GM12891 (cell line): Measurements from ENCODE around the gene CCDC102B.
"Not testable (repeated sequence)": the region's sequence is repeated elsewhere in the genome, so short reads cannot be mapped to it uniquely, and the experiment has no call there.

Experiments used
- DNase-seq: peaks from one replicate; pipeline ENCODE4 v3.0.0; 2011; ENCODE audit warnings: low spot score; ENCODE audit not compliant: insufficient read length
- FAIRE-seq: peaks from 2 replicates; lab custom pipeline; 2011; peaks lifted over from hg19 to GRCh38; lab: Jason Lieb, UNC
- PAX5 ChIP-seq: IDR thresholded peaks from 2 replicates; pipeline ENCODE4 v1.6.1; 2011; ENCODE audit warnings: low read length, moderate library complexity, mild to moderate bottlenecking; ENCODE audit not compliant: insufficient read depth, severe bottlenecking
- POLR2A ChIP-seq: IDR thresholded peaks from 2 replicates; pipeline ENCODE4 v1.6.1; 2011; ENCODE audit warnings: low read depth, low read length, control low read depth
- POLR2AphosphoS5 ChIP-seq: IDR thresholded peaks from 2 replicates; pipeline ENCODE4 v1.6.1; 2011; ENCODE audit warnings: low read depth, low read length, control low read depth
- POU2F2 ChIP-seq: IDR thresholded peaks from 2 replicates; pipeline ENCODE4 v1.6.1; 2011; ENCODE audit warnings: low read depth, mild to moderate bottlenecking, control low read depth, low read length, moderate library complexity
- SPI1 ChIP-seq: IDR thresholded peaks from 2 replicates; pipeline ENCODE4 v1.6.1; 2011; ENCODE audit warnings: low read depth, low read length, control low read depth
- TAF1 ChIP-seq: IDR thresholded peaks from 2 replicates; pipeline ENCODE4 v1.6.1; 2011; ENCODE audit warnings: low read depth, low read length, control low read depth

CCDC102B gene

DNA sequence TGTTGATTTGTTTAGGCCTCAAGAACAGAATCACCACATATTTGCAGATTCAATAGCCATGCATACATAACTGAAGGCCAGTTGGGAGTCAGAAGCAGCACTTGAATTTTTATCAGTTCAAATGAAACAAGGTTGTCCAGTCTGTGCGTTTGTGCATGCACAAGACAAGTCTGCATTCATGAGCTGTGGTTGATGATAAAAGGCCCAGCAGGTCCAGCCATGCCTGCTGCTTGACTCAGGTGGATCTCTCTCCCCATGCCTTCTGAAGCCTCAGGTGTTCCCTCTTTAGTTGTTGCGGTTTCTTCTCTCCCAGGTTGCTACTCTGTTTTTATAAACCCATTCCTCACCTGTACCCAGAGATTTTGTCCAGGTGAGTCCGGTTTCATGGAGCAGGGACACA lies 124.5 kb downstream of the CCDC102B start:
- no peak for DNase-seq
- no peak for FAIRE-seq
- no peak for TF ChIP-seq PAX5
- no peak for TF ChIP-seq SPI1
- no peak for TF ChIP-seq TAF1
- no peak for TF ChIP-seq POLR2AphosphoS5
- no peak for TF ChIP-seq POLR2A
- no peak for TF ChIP-seq POU2F2

DNA sequence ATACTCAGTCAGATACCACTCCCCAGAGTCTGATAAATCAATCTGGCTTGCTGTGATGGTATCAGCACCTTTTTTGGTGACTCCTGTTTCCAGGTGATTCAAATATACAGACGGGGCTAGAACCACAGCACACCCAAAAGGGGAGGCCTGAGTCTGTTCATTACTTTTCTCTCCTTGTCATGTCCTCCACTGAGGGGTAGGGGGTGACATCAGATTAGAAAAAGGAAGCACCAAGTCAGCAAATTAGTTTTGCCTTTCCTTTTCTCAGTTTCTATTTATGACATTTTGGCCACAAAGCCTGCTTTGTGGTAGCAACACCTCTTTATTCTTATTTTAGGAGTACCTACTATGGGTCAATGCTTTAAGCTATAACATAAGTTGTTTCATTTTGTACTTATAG lies 127.4 kb downstream of the CCDC102B start:
- no peak for TF ChIP-seq POU2F2
- no peak for TF ChIP-seq POLR2A
- no peak for TF ChIP-seq POLR2AphosphoS5
- FAIRE-seq (no peak), DNase-seq (no peak)

DNA sequence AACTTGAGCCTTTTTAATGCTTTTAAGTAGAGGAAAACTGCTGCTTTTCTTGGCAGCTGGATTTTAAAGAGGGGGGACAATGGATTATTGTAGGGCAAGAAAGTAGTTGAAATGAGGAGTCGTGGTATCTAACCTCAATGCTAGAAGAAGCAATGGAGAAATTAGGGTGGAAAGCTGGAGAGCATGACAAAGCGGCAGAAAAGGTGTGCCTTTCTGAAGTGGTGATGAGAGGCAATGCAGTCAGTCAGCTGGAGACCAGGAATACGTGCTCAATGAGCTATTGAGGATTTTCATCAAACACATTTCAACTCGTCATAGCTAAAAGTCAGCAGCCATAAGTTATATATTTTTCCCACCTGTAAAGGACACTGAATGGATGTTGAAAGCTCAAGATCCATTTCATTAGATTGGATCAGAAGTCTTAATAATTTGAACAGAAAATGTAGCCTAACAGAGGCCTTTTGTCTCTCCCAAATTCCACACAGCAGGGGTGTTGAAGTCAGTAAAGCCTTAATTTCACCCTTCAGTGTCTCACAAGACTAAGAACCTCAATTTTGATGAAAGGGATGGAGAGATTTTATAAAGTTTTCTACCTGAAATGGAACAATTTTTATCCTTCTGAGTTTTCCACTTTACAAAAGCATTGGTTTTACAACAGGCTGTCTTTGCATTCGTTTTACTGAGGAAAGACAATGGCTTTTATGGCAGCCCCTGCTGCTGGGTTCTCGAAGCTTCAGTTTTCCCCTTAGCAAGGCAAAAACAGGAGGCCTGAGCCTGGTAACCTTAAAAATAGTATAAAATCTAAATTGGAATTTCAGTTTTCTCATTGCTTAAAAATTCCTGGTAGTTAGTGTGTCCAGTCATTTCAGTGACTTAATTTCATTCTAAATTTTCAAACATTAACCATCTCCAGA lies 131.1 kb downstream of the CCDC102B start:
- FAIRE-seq (no peak), DNase-seq (no peak)
- no peak for TF ChIP-seq POLR2A
- no peak for TF ChIP-seq POU2F2
- TF ChIP-seq POLR2AphosphoS5, result no peak
- no peak for TF ChIP-seq TAF1
- TF ChIP-seq PAX5, result no peak
- TF ChIP-seq SPI1, result no peak

DNA sequence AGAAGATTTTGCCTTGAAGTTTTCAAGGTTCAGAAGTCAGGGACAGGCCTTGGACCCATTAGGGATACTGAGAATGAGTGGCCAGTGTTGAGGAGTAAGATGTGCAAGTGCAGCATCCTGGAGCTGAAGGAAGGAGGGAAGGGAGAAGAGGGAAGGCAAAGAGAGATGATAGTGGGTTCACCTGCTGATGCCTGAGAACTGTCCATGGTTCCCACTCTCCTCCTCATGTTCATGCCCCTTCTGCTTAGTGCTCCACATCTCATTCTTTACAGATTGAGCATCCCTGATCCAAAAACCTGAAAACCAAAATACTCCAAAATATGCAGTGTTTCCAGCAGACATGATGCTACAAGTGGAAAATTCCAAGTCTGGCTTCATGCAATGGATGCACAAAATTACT lies 137.8 kb downstream of the CCDC102B start:
- DNase-seq, result no peak
- no peak for FAIRE-seq
- no peak for TF ChIP-seq TAF1
- no peak for TF ChIP-seq POLR2A
- TF ChIP-seq SPI1, result no peak
- no peak for TF ChIP-seq POU2F2
- no peak for TF ChIP-seq POLR2AphosphoS5
- no peak for TF ChIP-seq PAX5

DNA sequence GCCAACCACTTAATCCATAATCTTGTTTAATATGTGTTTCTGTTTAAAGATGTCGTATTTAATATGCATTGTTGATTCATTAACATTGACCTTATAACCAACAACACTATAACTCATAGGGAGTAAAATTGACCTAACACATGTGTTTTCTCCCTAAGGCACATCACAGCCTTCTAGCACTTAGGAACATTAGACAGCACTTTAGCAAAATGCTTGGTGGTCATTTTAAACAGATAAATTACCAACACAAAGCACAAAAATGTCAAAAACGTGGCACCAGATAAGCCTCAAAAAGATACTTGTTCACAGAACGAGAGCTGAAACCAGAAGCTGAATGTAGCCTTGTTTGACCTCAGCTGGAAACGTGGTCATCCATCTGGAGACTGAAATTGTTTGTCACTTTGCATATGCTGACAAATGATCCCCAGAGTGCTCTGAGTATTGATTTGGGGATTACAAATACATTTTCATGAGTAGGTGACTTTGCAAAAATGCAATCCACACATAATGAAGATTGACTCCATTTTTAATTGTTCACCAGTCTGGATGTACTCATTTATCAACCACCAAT lies 139.2 kb downstream of the CCDC102B start:
- DNase-seq (no peak), FAIRE-seq (no peak)
- TF ChIP-seq TAF1, result no peak
- TF ChIP-seq POLR2A, result no peak

DNA sequence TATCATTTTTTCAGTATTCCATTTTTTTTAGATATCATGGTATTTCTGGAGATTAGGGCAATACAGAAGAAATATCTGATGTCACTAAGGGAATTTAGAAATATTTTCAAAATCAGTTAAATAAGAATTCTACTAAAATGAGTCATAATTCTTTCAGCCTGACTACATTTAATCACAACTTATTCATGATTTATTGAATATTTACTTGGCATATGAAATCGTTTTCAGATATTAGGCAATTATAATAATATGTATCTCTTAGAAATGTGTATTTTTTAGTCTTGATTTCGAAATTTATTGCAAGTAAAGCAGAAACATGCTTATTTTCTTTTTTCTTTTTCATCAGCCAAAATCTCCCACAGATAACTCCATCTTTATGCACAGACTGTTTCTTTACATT lies 142.2 kb downstream of the CCDC102B start:
- DNase-seq (no peak), FAIRE-seq (no peak)
- TF ChIP-seq POU2F2 (no peak), TAF1 (no peak), SPI1 (no peak), POLR2AphosphoS5 (no peak), PAX5 (no peak), POLR2A (no peak)

DNA sequence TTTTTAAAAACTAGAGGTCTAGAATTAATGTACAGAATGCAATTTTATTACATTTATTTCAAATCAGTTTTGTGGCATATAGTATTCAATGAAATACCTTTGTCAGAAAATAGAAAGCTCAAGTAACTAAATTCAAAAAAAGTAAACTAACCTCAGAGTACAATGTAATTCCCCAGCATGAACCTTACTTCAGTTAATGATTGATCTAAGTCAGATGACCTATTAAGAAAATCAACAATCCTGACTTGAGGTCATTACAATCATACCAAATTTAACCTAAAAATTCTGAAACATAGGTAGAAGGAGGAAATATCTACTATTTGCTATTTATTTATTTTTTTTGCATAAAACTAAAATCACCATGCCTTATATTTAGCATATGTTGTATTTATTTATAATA lies 142.9 kb downstream of the CCDC102B start:
- DNase-seq (no peak), FAIRE-seq (no peak)
- no peak for TF ChIP-seq POLR2AphosphoS5
- TF ChIP-seq POU2F2, result no peak
- TF ChIP-seq POLR2A, result no peak
- no peak for TF ChIP-seq PAX5
- TF ChIP-seq TAF1, result no peak
- TF ChIP-seq SPI1, result no peak

DNA sequence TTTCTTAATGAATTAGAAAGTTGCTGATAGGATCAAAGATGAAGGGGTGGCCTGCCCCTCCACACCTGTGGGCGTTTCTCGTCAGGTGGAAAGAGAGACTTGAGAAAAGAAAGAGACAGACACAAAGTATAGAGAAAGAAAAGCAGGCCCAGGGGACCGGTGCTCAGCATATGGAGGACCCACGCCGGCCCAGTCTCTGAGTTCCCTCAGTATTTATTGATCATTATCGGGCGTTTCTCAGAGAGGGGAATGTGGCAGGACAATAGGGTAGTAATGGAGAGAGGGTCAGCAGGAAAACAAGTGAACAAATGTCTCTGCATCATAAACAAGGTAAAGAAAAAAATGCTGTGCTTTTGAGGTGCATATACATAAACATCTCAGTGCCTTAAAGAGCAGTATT lies 144.3 kb downstream of the CCDC102B start:
- TF ChIP-seq POLR2A (no peak), TAF1 (no peak), SPI1 (no peak), PAX5 (no peak), POU2F2 (no peak)
- FAIRE-seq (no peak), DNase-seq (no peak)

DNA sequence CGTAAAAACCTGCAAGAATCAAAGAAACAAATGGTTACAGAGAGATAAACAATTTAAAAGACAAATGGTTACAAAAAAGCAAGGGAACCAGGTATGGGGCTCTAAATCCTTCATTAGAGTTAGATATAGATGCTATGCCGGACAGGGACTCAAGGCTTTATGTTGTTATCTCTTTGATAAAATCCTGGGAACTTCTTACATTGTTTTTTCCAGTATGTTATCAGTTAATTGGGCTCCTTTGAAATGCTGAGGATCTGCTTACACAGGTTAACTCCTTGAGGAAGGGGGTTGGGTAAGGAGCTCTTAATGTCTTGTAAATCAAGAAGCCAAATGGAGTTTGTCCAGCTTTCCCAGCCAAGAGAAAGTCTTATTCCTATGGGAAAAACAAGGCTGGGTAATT lies 146.0 kb downstream of the CCDC102B start:
- DNase-seq, FAIRE-seq: not testable (repeated sequence)

DNA sequence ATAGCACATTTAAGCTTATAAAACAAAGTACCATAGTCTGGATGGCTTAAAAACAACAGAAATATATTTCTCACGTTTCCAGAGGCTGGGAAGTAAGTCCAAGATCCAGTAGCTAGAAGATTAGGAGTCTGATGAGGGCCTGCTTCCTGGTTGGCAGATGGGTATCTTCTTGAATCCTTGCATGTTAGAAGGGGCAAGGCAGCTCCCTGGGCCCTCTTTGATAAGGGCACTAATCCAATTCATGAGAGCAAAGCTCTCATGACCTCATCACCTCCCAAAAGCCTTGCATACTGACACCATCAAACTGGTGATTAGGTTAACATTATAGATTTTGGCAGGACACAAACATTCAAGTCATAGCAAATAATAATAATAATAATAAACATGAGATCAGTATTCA lies 146.4 kb downstream of the CCDC102B start:
- no peak for DNase-seq
- FAIRE-seq, result no peak
- no peak for TF ChIP-seq PAX5
- no peak for TF ChIP-seq POLR2AphosphoS5
- TF ChIP-seq POU2F2, result no peak
- TF ChIP-seq TAF1, result no peak
- no peak for TF ChIP-seq SPI1
- no peak for TF ChIP-seq POLR2A

DNA sequence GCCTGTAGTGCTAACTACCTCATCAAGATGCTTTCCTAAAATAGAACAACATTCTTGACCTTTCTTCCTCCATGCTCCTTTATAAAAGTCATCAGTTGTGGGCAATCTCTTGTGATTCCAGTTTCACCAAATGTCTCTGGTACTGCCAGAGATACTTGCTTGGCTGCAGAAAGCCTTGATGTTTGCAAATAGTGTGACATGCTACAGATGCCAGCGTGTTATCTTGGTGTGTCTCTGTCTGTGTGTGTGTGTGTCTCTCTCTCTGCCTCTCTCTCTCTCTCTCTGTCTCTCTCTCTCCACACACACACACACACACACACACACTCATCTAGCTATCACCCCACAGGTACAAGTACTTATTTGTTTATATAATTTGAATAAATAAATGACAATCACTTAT lies 146.9 kb downstream of the CCDC102B start:
- DNase-seq (no peak), FAIRE-seq (peak; percentile 5)
- TF ChIP-seq PAX5 (no peak), POU2F2 (no peak), POLR2A (no peak), SPI1 (no peak), POLR2AphosphoS5 (no peak), TAF1 (no peak)
